Choroid plexus epithelial cell (primary cell): Measurements from ENCODE around the gene SH2D1B.
"Not testable (repeated sequence)": the region's sequence is repeated elsewhere in the genome, so short reads cannot be mapped to it uniquely, and the experiment has no call there.

Source experiments
- DNase-seq: peaks from one replicate; pipeline ENCODE4 v3.0.0-alpha.2; 2010; ENCODE audit warnings: low read depth
- H3K4me3 ChIP-seq: 2 replicates; pipeline ENCODE4 v1.5.1; 2011; ENCODE audit warnings: low read depth, mild to moderate bottlenecking, control low read depth, low read length, moderate library complexity
- TF ChIP-seq, protein P1 (sequence below): conservative IDR thresholded peaks from 2 replicates; pipeline ENCODE4 v1.5.1; 2011; ENCODE audit warnings: low read depth, mild to moderate bottlenecking, control low read depth, inconsistent platforms, low read length, moderate library complexity

The SH2D1B gene, protein sequence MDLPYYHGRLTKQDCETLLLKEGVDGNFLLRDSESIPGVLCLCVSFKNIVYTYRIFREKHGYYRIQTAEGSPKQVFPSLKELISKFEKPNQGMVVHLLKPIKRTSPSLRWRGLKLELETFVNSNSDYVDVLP

DNA sequence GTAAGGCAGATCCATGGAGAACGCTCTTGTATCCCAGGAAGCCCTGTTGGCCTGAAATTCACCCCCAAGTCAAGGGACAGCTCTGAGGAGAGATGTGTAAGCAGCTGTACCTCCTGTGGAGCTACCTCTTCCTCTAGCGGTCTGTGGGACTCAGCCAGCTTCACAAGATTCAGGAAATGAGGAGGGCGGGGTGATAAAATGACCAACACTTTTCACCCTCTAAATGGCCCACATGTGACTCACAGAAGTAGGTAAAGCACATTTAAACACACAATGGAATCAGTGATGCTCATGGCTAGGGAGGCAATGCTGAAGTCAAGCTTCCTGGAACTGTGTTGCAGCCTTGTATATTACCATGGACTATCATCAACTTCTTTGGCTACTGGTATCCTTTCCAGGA, at the start of gene SH2D1B:
TSS of gene SH2D1B (minus strand) at position 135 of the 400 bp plus-strand sequence. CDS start at position 15, 120 bp downstream.
- H3K4me3 ChIP-seq = no peak within 1 kb of the TSS
- DNase-seq = peak; percentile 83

DNA sequence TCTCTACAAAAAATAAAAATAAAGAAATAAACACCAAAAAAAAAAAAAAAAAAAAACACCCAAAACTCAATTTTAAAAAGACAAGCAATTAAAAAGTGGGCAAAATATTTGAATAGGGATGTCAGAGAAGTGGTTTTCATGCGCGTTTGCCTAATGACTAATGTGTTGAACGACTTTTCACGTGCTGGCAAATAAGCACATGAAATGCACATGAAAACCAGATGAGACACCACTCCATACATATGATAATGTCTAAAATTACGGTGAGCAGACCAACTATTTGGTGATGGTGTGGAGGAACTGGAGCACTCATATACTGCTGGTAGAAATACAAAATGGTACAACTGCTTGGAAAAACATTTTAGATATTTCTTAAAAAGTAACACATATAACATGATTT, 46.3 kb upstream of the SH2D1B start:
- TF ChIP-seq, protein P1, sequence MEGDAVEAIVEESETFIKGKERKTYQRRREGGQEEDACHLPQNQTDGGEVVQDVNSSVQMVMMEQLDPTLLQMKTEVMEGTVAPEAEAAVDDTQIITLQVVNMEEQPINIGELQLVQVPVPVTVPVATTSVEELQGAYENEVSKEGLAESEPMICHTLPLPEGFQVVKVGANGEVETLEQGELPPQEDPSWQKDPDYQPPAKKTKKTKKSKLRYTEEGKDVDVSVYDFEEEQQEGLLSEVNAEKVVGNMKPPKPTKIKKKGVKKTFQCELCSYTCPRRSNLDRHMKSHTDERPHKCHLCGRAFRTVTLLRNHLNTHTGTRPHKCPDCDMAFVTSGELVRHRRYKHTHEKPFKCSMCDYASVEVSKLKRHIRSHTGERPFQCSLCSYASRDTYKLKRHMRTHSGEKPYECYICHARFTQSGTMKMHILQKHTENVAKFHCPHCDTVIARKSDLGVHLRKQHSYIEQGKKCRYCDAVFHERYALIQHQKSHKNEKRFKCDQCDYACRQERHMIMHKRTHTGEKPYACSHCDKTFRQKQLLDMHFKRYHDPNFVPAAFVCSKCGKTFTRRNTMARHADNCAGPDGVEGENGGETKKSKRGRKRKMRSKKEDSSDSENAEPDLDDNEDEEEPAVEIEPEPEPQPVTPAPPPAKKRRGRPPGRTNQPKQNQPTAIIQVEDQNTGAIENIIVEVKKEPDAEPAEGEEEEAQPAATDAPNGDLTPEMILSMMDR = no peak
- no peak for DNase-seq
- H3K4me3 ChIP-seq = no peak overlapping the region

More for the DNA sequence above, at the start of gene SH2D1B:
- TF ChIP-seq, protein P1 = no peak

DNA sequence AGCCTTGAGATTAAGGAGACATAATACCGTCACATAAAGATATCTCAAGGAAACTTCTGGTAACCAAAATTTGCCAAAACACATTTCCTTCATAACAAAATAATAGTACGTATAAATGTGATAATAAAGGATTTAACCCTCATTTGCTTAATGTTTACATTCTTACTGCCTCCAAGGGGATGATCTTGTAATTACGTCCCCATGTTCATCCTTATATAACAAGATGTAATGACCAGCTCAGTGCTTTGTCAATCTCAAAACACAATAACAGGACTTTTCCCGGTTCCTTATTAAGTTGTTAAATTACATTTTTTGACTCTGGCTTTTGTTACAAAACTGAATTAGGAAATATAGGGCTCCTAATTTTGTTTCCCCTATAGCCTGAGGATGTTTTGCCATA, 44.4 kb upstream of the SH2D1B start:
- H3K4me3 ChIP-seq = no peak overlapping the region
- DNase-seq = peak; percentile 10
- TF ChIP-seq, protein P1 = no peak

DNA sequence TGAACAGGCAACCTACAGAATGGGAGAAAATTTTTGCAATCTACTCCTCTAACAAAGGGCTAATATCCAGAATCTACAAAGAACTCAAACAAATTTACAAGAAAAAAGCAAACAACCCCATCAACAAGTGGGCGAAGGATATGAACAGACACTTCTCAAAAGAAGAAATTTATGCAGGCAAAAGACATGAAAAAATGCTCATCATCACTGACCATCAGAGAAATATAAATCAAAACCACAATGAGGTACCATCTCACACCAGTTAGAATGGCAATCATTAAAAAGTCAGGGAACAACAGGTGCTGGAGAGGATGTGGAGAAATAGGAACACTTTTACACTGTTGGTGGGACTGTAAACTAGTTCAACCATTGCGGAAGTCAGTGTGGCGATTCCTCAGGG, 42.4 kb upstream of the SH2D1B start:
- DNase-seq, H3K4me3 ChIP-seq: not testable (repeated sequence)

DNA sequence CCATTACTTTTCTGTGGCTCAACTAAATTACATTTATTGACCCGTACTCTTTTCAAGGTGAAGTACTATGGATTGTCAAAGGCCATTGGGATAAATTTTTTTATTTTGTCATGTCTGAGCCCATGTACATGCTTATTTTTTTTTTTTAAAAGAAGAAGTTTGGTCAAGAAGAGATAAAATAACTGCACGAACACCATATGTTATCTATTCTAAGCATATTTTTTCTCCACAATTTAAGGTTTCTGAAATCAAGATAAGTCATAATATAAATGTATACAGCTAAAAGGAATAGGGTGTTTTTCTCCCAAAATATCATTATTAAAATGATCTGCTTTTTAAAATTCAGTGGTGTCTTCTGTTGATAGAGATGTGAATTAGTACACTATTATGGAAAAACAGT, 35.0 kb upstream of the SH2D1B start:
- H3K4me3 ChIP-seq = no peak overlapping the region
- DNase-seq = no peak
- TF ChIP-seq, protein P1 = no peak

DNA sequence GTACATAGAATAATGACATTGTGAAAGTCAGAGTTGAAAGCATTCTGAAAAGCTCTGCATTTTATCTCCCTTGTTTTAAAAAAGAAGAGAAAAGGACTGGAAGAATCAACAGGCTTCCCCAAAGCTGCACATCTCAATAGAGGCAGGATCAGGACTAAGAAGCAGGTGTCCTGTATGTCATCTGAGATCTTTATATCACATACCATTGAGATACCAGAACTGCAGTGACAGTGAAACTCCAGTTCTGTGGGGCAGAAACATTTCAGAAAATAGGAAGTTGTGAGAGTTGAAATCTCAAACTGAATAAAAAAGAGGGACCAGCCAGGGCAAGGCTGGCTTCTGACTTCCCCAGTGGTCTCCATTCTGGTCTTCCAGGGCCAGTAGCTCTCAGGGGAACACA, 33.0 kb upstream of the SH2D1B start:
- H3K4me3 ChIP-seq = no peak overlapping the region
- TF ChIP-seq, protein P1 = no peak
- DNase-seq = no peak

DNA sequence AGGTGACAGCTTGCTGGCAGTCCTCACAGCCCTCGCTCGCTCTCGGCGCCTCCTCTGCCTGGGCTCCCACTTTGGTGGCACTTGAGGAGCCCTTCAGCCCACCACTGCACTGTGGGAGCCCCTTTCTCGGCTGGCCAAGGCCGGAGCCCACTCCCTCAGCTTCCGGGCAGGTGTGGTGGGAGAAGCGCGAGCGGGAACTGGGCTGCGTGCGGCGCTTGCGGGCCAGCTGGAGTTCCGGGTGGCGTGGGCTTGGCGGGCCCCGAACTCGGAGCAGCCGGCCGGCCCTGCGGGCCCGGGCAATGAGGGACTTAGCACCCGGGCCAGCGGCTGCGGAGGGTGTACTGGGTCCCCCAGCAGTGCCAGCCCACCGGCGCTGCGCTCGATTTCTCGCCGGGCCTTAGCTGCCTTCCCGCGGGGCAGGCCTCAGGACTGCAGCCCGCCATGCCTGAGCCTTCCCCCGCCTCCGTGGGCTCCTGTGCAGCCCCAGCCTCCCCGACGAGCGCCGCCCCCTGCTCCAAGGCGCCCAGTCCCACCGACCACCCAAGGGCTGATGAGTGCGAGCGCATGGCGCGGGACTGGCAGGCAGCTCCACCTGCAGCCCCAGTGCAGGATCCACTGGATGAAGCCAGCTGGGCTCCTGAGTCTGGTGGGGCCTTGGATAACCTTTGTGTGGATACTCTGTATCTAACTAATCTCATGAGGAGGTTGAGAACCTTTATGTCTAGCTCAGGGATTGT, 21.2 kb upstream of the SH2D1B start:
- not testable (repeated sequence) for H3K4me3 ChIP-seq

DNA sequence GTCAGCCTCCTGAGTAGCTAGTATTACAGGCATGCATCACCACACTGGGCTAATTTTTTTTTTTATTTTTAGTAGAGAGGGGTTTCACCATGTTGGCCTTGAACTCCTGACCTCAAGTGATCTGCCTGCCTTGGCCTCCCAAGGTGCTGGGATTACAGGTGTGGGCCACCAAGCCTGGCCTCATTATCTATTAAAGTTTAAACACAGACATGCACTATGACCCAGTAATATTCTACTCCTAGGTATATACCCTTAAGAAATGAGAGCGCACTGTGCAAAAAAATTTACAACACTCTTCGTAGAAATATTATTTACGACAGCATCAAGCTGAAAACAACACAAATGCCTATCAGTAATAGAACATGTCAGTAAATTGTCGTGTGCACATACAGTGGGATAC, 18.6 kb upstream of the SH2D1B start:
- TF ChIP-seq, protein P1 = no peak
- no peak overlapping the region for H3K4me3 ChIP-seq
- DNase-seq = no peak

More for the DNA sequence above, 21.2 kb upstream of the SH2D1B start:
- not testable (repeated sequence) for DNase-seq
